Measurements from ENCODE around the gene FAM234A. TPM values are rescaled to one million over a fixed set of nuclear protein-coding genes. Genes with fewer than 3 reads are reported as not detected.
A peak's percentile ranks its signal among the peaks of the same experiment; 100 is the strongest.
"Not testable (repeated sequence)": the region's sequence is repeated elsewhere in the genome, so short reads cannot be mapped to it uniquely, and the experiment has no call there.

Gene FAM234A
- 10 to 100 TPM; 64.6 to 77.8 (median 64.6) TPM for polyA plus RNA-seq (ENCODE audit: insufficient read length in 3 of 3)

- DNase-seq (ENCODE audit: low read depth in 3 of 3, low spot score in 2 of 3), result peak; percentile 86 to 90 (median 86)
Measured at GRCh38 chr16:234468-235305, at the start of gene FAM234A. Gene FAM234A, plus strand, starts transcription at chr16:234821. Its CDS starts 19,593 bp downstream, at chr16:254414.

GRCh38 chr16:185213-185612 is 49.4 kb upstream of the FAM234A start:
- DNase-seq (ENCODE audit: low read depth in 3 of 3, low spot score in 2 of 3), result no peak

- no peak for DNase-seq (ENCODE audit: low read depth in 3 of 3, low spot score in 2 of 3)
Measured at GRCh38 chr16:185691-186090, 48.9 kb upstream of the FAM234A start.

- DNase-seq (ENCODE audit: low read depth in 3 of 3, low spot score in 2 of 3), result no peak
Measured at GRCh38 chr16:187330-187729, 47.3 kb upstream of the FAM234A start.

GRCh38 chr16:188674-189073 is 45.9 kb upstream of the FAM234A start:
- DNase-seq (ENCODE audit: low read depth in 3 of 3, low spot score in 2 of 3), result no peak

GRCh38 chr16:189604-190186 is 44.9 kb upstream of the FAM234A start:
- no peak for DNase-seq (ENCODE audit: low read depth in 3 of 3, low spot score in 2 of 3)

- no peak for DNase-seq (ENCODE audit: low read depth in 3 of 3, low spot score in 2 of 3)
Measured at GRCh38 chr16:191831-192230, 42.8 kb upstream of the FAM234A start.

GRCh38 chr16:192686-193085 is 41.9 kb upstream of the FAM234A start:
- no peak for DNase-seq (ENCODE audit: low read depth in 3 of 3, low spot score in 2 of 3)

GRCh38 chr16:193441-193840 is 41.2 kb upstream of the FAM234A start:
- no peak for DNase-seq (ENCODE audit: low read depth in 3 of 3, low spot score in 2 of 3)

- no peak for DNase-seq (ENCODE audit: low read depth in 3 of 3, low spot score in 2 of 3)
Measured at GRCh38 chr16:194516-194915, 40.1 kb upstream of the FAM234A start.

- DNase-seq (ENCODE audit: low read depth in 3 of 3, low spot score in 2 of 3), result no peak
Measured at GRCh38 chr16:200388-200787, 34.2 kb upstream of the FAM234A start.

GRCh38 chr16:203246-203645 is 31.4 kb upstream of the FAM234A start:
- no peak for DNase-seq (ENCODE audit: low read depth in 3 of 3, low spot score in 2 of 3)

GRCh38 chr16:204046-204445 is 30.6 kb upstream of the FAM234A start:
- not testable (repeated sequence) for DNase-seq (ENCODE audit: low read depth in 3 of 3, low spot score in 2 of 3)

GRCh38 chr16:209359-209758 is 25.3 kb upstream of the FAM234A start:
- DNase-seq (ENCODE audit: low read depth in 3 of 3, low spot score in 2 of 3), result not testable (repeated sequence)

- not testable (repeated sequence) for DNase-seq (ENCODE audit: low read depth in 3 of 3, low spot score in 2 of 3)
Measured at GRCh38 chr16:211631-212180, 22.9 kb upstream of the FAM234A start.

GRCh38 chr16:212999-213398 is 21.6 kb upstream of the FAM234A start:
- no peak for DNase-seq (ENCODE audit: low read depth in 3 of 3, low spot score in 2 of 3)

GRCh38 chr16:220021-220420 is 14.6 kb upstream of the FAM234A start:
- no peak for DNase-seq (ENCODE audit: low read depth in 3 of 3, low spot score in 2 of 3)

- DNase-seq (ENCODE audit: low read depth in 3 of 3, low spot score in 2 of 3), result no peak
Measured at GRCh38 chr16:228151-228851, 6.3 kb upstream of the FAM234A start.

- peak; percentile 80 to 88 (median 82) for DNase-seq (ENCODE audit: low read depth in 3 of 3, low spot score in 2 of 3)
Measured at GRCh38 chr16:228852-229730, 5.5 kb upstream of the FAM234A start, which contains the start of gene LUC7L. Gene LUC7L, minus strand, starts transcription at chr16:229449. Its CDS starts 110 bp downstream, at chr16:229339.

GRCh38 chr16:229731-230281 is 4.8 kb upstream of the FAM234A start:
- no peak for DNase-seq (ENCODE audit: low read depth in 3 of 3, low spot score in 2 of 3)
